AG04449 (cell line): Measurements from ENCODE around the gene USP24.
A peak's percentile ranks its signal among the peaks of the same experiment; 100 is the strongest.

Experiments used
- CTCF ChIA-PET: fragments of 350-600 bp; formaldehyde crosslinking; extraction: SDS; loops from one replicate; lab custom pipeline; 2021; ENCODE audit warnings: antibody characterized with exemption; lab: Yijun Ruan, JAX
- POLR2A ChIA-PET: fragments of 400-600, 350-600 bp; formaldehyde crosslinking; extraction: SDS; loops from one replicate; lab custom pipeline; 2020; ENCODE audit warnings: antibody characterized with exemption, inconsistent platforms; lab: Yijun Ruan, JAX
- DNase-seq: peaks from one replicate; pipeline ENCODE4 v3.0.0-alpha.2; 2010; ENCODE audit warnings: low read depth, low spot score
- H3K4me3 ChIP-seq: 2 replicates; pipeline ENCODE4 v1.5.1; 2011; ENCODE audit warnings: low read depth, mild to moderate bottlenecking, control low read depth, low read length
- TF ChIP-seq, protein P1 (sequence below): IDR thresholded peaks from one replicate; pipeline ENCODE4 v1.5.1; 2011; ENCODE audit warnings: mild to moderate bottlenecking, moderate library complexity, low read length, control low read depth, inconsistent platforms; ENCODE audit not compliant: insufficient read depth; ENCODE audit errors: missing control alignments

USP24 gene

GRCh38 chr1:55140137-55140536 lies 75.0 kb downstream of the USP24 start:
- CTCF ChIA-PET: interaction anchor here (0.6 to 16.0 kb wide), 17 partner anchors 10 to 138 kb away, joined by 3 to 331 read pairs (median 6); no protein-coding TSS in a partner anchor
- POLR2A ChIA-PET: no interaction called here

GRCh38 chr1:55138823-55139222 lies 76.3 kb downstream of the USP24 start:
- no peak overlapping the region for H3K4me3 ChIP-seq

More at GRCh38 chr1:55140137-55140536, 75.0 kb downstream of the USP24 start:
- no peak for DNase-seq
- H3K4me3 ChIP-seq: no peak overlapping the region
- TF ChIP-seq, protein P1, sequence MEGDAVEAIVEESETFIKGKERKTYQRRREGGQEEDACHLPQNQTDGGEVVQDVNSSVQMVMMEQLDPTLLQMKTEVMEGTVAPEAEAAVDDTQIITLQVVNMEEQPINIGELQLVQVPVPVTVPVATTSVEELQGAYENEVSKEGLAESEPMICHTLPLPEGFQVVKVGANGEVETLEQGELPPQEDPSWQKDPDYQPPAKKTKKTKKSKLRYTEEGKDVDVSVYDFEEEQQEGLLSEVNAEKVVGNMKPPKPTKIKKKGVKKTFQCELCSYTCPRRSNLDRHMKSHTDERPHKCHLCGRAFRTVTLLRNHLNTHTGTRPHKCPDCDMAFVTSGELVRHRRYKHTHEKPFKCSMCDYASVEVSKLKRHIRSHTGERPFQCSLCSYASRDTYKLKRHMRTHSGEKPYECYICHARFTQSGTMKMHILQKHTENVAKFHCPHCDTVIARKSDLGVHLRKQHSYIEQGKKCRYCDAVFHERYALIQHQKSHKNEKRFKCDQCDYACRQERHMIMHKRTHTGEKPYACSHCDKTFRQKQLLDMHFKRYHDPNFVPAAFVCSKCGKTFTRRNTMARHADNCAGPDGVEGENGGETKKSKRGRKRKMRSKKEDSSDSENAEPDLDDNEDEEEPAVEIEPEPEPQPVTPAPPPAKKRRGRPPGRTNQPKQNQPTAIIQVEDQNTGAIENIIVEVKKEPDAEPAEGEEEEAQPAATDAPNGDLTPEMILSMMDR: no peak

GRCh38 chr1:55134152-55134808 lies 80.9 kb downstream of the USP24 start:
- DNase-seq: no peak
- TF ChIP-seq, protein P1: no peak
- H3K4me3 ChIP-seq: no peak overlapping the region
- POLR2A ChIA-PET: no interaction called here
- CTCF ChIA-PET: interaction anchor here (1.0 to 16.0 kb wide), 4 partner anchors 9 to 1554 kb away, joined by 3 to 331 read pairs (median 4); no protein-coding TSS in a partner anchor

More at GRCh38 chr1:55138823-55139222, 76.3 kb downstream of the USP24 start:
- DNase-seq: no peak
- ChIA-PET CTCF (interaction anchor here (0.9 to 16.0 kb wide), 12 partner anchors 8 to 1682 kb away, joined by 3 to 331 read pairs (median 6); no protein-coding TSS in a partner anchor), POLR2A (no interaction called here)
- TF ChIP-seq, protein P1: no peak

- H3K4me3 ChIP-seq: no peak overlapping the region
- ChIA-PET POLR2A (no interaction called here), CTCF (interaction anchor here (3.6 to 16.0 kb wide), 2 partner anchors 9 to 146 kb away, joined by 27 to 331 read pairs; no protein-coding TSS in a partner anchor)
- TF ChIP-seq, protein P1: no peak
- peak; percentile 36 for DNase-seq
Measured at GRCh38 chr1:55131801-55132200, 83.4 kb downstream of the USP24 start.

- POLR2A ChIA-PET: no interaction called here
Measured at GRCh38 chr1:55131218-55131617, 83.9 kb downstream of the USP24 start.

More at GRCh38 chr1:55131218-55131617, 83.9 kb downstream of the USP24 start:
- DNase-seq: no peak
- CTCF ChIA-PET: interaction anchor here (3.6 to 16.0 kb wide), 2 partner anchors 9 to 146 kb away, joined by 27 to 331 read pairs; no protein-coding TSS in a partner anchor
- TF ChIP-seq, protein P1: no peak
- no peak overlapping the region for H3K4me3 ChIP-seq
